Stimulated activated CD4-positive, alpha-beta T cell treated with anti-CD3 and anti-CD28 coated beads, Interleukin-15, amount 100 ng/mL, for 24 hours (primary cell): ENCODE data around the gene IFIT2.
"Not testable (repeated sequence)": the region's sequence is repeated elsewhere in the genome, so short reads cannot be mapped to it uniquely, and the experiment has no call there.

ENCODE experiments used
- DNase-seq: peaks from one replicate; pipeline ENCODE4 v3.0.0-alpha.2; 2020

Gene IFIT2

GRCh38 chr10:89309156-89310055, 7.6 kb downstream of the IFIT2 start:
- DNase-seq: no peak

GRCh38 chr10:89310056-89310893, 8.4 kb downstream of the IFIT2 start:
- no peak for DNase-seq

GRCh38 chr10:89312973-89313372, 11.1 kb downstream of the IFIT2 start:
- DNase-seq: no peak

- DNase-seq: no peak
Observed at GRCh38 chr10:89314676-89315075, 12.8 kb downstream of the IFIT2 start.

GRCh38 chr10:89318047-89318446, 16.2 kb downstream of the IFIT2 start:
- DNase-seq: not testable (repeated sequence)

GRCh38 chr10:89325081-89325480, 23.2 kb downstream of the IFIT2 start:
- DNase-seq: not testable (repeated sequence)

- DNase-seq: not testable (repeated sequence)
Observed at GRCh38 chr10:89325856-89326255, 24.0 kb downstream of the IFIT2 start.

- DNase-seq: no peak
Observed at GRCh38 chr10:89327803-89328441, 26.1 kb downstream of the IFIT2 start, which contains the start of gene IFIT3. Gene IFIT3, plus strand, starts transcription at chr10:89327997. Its CDS starts 77 bp downstream, at chr10:89328074.

- DNase-seq: no peak
Observed at GRCh38 chr10:89329151-89329550, 27.3 kb downstream of the IFIT2 start.

- not testable (repeated sequence) for DNase-seq
Observed at GRCh38 chr10:89330014-89330413, 28.2 kb downstream of the IFIT2 start.

- no peak for DNase-seq
Observed at GRCh38 chr10:89330537-89331212, 28.8 kb downstream of the IFIT2 start.

GRCh38 chr10:89331487-89332122, 29.8 kb downstream of the IFIT2 start:
- not testable (repeated sequence) for DNase-seq

- DNase-seq: peak; percentile 35
Observed at GRCh38 chr10:89332123-89332633, 30.3 kb downstream of the IFIT2 start.

GRCh38 chr10:89335226-89335625, 33.4 kb downstream of the IFIT2 start:
- DNase-seq: no peak

GRCh38 chr10:89336241-89336640, 34.4 kb downstream of the IFIT2 start:
- no peak for DNase-seq

GRCh38 chr10:89337484-89337883, 35.6 kb downstream of the IFIT2 start:
- peak; percentile 55 for DNase-seq

- no peak for DNase-seq
Observed at GRCh38 chr10:89338713-89339112, 36.9 kb downstream of the IFIT2 start.

GRCh38 chr10:89339875-89340274, 38.0 kb downstream of the IFIT2 start:
- DNase-seq: no peak

GRCh38 chr10:89341649-89342048, 39.8 kb downstream of the IFIT2 start:
- no peak for DNase-seq

- DNase-seq: no peak
Observed at GRCh38 chr10:89342206-89342958, 40.5 kb downstream of the IFIT2 start.
